GM18502 (cell line): ENCODE measurements around the gene SORBS1.

ENCODE experiments used
- ATAC-seq: cut with Tn5 transposase; IDR thresholded peaks from one replicate; pipeline ENCODE4 v1.9.1; 2021; ENCODE audit warnings: mild to moderate bottlenecking; ENCODE audit not compliant: unreplicated experiment, poor library complexity

Gene SORBS1

DNA sequence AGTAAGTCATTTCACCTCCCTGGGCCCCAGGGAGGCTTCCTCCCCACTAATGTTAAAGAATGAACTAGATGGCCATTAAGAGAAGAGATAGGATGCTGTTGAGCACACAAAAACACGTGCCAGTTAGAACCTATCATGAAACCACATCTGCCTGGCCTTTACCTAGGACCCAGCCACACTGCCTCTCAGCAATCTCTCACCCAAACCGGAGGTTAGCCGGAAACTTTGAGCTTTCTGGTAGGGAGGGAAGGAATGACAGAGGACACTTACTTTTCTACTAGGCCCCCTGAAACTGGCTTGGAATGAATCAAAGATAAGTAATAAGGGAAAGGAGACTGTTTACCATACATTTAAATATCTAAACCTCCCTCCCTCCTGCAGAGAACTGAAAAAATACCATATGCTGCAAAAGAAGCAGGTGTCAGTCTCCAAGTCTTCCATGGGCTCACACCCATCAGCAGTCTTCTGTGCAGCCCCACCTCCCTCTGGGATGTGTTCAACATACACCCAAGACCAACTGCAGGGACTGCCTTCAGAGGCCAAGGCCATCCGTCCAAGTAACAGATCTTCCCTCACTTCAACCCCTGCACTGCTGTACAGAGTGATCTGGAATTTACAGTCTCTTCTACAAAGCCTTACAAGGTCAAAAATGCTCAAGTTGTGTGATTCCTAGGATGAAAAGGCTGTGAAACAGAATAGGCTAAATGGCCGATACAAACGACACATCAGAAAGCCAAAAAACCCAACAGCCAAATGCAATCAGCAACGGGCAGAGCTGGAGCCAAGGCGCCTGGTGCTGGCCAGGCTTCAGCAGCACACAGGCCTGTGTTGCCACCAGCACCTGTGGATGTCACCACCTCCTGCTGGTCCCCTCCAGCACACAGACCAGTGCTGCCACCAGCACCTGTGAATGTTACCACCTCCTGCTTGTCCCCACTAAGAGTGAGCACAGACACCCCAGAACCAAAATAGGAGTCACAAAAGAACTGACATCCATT is 42.4 kb downstream of the SORBS1 start:
- no peak for ATAC-seq

DNA sequence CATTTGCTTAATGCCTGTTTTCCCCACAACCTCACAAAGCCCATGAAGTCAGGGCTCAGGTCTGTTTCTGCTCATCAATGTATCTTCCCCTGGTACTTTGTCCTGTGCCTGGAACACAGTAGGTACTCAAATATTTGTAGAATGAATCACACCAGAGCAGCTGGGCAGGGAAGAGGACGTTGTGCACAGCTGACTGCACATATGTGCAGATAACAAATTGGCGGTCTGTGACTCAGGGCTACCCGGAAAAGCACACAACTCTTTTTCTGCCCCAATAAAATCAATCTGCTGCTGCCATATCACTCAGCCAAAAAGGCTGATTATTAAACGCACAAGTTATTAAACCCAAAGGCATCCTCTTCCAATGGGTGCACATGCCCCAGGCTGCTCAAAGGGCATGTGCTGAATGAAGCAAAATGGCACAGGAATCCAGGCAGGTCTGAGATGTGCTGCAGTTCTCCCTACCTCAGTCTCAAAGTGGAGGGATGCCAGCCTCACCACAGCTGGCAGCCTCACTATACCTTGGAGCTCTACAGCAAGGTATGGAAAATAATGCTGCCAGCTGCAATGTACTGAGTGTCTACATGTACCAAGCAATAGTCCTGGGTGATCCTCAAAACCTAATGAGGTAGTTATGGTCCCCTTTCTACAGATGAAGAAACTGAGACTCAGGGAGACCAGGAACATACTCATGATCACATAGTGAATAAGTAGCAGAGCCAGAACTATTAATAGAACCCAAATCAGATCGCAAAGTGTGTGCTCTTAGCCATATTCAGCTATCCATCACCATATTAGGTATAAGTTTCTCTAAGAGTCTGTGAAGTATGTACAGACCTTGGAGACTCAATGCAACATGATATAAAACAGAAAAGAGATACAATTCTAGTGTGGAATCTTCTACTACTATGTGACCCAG is 43.4 kb downstream of the SORBS1 start:
- no peak for ATAC-seq

DNA sequence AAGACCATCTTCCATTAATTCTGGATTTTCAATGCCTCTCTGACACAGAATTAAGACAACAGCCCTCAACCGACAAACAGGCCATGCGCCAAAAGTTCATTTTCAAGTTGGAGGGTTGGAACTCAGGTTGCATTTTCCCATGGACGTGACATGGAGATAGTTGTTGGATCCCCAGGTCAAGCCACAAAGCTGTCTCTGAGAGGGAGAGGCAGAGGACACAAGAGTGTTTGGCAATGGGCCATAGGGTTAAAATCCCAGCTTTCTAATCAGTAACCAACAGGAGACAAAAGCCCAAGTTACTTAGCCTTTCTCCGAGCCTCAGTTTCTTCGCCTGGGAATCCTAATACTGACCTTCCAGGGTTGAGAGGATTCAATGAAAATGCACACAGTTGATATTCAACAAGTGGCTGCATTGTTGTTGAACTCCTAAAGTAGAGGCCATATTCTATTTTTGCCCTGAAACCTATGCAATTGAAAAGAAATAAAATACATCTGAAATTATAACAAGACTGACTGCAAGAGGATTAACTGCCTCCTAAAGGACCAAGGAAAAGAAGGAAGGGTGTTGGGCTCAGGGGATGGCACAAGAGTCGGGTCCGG is 44.3 kb downstream of the SORBS1 start:
- ATAC-seq: no peak

DNA sequence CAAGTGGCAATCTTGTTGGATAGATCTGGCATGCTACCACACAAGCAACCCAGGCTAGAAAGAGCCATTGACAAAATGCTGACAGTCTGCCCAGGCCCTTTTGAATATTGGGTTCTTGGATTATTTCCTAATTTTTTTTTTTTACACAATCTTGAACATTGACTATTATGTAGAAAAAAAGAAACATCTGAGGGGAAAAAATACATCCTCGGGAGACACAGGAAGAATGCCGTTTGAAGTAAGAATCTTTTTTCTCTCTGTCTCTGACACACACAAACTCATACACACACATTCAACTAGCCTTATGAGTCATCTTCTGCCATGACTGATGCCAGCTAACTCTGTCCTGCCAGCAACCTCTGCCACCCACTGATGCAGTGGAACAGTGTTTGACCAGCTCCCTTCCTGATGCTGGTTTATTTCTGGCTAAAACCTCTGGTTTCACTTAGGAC is 47.2 kb downstream of the SORBS1 start:
- ATAC-seq: no peak

DNA sequence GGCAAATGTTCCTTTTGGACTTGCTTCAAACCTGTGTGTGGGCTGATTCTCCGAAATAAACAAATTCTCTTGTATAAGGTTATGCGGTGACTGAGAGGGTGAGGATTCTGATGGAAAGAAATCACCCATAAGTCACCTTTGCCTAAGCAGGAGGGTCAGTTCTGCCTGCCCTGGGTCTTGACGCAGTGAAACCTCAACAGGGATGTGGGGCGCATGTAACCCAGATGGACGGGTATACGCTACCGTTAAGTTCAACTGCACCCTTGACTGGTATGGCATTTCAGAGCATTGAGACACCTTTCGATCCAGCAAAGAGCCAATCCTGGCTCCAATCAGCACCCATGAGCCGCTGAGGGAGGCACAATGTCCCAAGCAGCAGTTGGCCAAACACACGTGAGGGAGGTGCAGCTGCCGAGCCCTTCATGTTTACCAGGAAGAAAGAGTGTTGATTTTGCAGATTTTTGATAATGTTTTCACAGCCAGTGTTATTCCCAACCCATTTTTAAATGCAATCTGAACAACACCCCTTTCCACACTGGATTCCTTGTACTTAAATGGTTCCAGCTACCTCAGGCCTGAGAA is 48.1 kb downstream of the SORBS1 start:
- ATAC-seq: no peak

DNA sequence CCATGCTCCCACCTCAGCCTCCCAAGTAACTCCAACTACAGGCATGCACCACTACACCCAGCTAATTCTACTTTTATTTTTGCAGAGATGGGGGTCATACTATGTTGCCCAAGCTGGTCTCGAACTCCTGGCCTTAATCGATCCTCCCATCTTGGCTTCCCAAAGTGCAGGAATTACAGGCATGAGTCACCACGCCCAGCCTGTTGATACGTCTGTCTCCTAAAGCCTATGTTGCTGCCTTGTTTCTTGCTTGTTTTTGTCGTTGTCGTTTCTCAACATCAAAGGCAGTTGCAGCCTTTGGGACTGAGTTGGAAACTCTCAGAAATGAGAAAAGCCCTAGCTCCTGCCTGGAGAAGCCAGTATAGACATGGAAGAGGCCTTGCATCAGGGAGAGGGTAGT is 49.9 kb downstream of the SORBS1 start:
- no peak for ATAC-seq

DNA sequence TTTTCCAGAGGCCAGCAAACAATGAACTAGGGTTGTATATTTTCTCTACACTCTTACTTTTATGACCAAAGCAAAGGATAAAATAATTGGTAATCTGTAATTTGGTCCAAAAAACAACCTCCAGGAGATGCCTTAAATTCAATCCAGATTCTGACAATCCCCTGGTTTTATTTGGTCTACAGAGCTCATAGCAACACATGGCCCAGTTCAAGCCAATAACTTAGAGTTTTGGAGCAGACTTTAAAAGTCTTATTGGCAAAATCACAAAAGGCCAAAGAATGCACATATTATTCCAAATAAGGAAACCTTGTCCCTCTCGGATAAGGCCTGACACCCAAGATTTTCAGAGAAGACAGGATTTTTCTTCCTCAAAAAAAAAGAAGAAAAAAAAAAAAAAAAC is 51.9 kb downstream of the SORBS1 start:
- ATAC-seq: no peak

DNA sequence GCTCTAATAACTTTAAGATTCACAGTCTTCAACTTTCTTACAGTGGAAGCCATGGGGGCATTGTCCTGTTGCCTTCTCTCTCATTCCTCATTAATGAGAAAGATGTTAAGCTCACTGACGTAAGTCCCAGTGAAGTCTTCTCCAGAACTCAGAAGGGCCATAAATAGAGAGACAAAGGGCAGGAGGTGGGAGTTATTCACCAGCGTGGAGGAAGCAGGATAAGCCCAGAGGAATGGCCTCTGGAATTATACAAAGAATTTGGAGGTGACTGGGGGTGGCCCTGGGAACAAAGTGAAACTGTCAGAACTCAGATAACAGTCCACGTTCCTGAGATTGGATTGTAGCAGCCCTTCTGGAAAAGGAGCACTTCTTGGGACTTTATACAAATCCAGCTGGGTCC is 52.4 kb downstream of the SORBS1 start:
- no peak for ATAC-seq

DNA sequence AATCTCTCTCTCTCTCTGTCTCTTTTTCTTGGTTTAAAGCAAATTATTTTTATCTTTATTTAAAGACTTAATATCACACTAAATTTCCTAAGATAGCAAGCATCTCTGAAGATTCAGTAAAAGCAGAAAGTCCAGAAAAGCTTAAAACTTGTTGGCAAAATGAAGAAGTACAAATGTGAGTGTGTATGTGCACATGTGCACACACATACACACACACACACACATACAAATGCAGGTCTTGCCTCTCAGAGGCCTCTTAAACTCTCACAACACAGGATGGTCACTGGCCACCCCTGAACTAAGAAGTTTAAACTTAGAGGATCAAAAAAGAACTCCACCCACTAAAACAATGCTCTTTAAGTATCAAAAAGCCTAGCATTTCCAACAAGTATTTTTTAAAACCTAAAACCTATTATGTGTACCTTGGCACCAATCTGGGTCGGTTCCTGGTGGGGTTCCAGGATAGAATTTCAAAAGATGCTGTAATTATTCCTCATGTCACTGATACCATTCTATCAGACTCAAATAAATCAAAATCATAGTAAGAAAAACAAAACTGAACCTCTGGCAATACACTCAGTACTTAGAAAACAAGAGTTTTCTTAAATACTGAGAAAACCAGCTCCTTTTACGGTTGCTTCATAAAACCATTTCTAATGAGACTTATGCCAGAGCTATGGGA is 55.0 kb downstream of the SORBS1 start:
- ATAC-seq: no peak

DNA sequence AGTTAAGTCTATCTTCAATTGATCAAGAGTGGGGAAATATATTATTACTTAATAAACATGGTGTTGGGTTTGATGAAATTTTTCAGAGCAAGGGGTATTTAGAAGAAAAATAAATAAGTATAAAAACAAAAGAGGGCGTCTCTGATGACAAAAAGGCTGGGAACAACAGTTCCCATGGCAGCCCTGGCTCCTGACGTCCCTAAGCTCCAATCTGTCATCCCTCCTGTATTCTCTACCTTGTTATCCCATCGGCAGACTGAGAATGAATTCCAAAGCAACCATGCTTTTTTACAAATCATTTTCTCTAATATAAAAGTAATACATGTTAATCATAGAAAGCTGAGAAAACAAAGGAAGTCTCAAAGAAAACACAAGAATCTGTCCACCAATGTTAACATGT is 55.5 kb downstream of the SORBS1 start:
- no peak for ATAC-seq

DNA sequence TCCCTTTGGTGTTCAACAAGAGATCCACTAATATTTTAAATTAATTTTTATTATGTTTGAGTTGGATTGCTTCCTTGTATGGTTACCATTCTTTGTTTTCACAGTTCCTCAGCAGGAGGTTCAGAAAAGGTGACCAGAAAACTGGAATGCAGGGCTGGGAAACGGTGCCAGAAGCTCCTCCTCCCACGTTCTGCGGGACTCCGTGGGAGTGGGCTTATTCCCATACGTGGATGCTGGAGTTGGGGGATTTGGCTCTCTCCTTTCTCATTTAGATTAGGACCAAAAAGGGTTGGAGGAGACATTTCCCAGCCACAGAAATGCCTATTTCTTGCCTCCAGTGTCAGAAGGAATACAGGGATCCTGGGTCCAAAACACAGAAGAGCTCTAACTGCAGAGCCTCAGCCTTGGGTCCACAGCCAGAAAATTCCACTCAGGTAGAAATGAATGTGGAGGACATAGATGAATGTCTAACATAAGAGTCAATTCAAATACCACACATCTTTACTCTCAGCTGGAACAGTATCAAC is 56.0 kb downstream of the SORBS1 start:
- ATAC-seq: no peak

DNA sequence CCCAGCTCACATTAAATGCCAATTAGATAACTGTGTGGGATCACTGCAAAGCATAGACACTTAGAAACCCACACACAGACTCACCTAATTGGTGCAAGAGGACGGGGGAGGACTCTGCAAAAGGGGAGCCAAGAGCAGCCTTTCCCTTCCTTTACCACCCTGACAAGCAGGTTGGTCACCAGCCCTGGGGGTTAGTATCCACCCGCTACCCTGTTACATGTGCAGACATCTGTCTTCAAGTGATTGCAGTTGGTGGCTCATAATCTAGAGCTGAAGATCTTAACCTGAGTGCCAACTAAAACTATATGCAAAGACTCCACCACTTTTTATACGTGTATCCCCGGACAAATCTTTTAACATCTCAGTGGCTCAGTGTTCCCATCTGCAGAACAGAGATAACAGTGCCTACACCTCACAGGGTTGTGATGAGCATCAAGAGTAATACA is 56.9 kb downstream of the SORBS1 start:
- ATAC-seq: no peak

DNA sequence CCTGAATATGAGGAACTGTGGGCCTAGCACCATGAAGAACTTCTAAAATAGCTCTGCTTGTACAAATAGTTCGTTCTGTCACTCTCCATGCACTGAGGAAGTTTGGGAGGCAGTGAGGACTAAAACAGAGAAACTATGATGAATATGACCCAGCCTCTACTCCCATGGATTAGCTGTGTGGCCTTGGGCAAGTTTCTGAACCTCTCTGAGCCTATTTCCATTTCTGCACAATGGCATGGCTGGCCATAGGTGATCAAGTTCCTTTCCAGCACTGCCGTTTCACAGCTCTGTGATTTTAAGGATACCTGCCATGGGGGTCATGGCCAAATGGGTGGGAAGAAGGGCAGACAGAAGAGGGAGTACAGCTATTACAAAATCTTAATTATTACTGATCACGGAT is 57.6 kb downstream of the SORBS1 start:
- ATAC-seq: no peak

DNA sequence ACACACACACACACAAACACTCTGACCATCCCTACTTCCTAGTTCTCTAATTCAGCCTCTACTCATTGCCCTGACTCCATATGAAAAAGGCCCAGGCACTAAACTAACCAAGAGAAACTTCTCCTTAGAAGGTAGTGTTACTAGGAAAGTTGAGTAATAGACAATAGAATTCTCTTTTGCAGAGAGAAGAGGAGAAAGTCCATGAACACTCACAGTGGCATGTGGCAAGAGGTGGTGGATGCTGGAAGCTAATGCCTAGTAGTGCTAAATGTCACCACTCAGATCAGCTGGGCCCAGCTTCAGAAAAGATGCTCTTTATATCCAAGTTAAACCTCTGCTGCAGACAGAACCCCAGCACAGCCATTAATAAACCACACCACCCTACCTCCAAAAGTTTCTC is 58.2 kb downstream of the SORBS1 start:
- no peak for ATAC-seq

DNA sequence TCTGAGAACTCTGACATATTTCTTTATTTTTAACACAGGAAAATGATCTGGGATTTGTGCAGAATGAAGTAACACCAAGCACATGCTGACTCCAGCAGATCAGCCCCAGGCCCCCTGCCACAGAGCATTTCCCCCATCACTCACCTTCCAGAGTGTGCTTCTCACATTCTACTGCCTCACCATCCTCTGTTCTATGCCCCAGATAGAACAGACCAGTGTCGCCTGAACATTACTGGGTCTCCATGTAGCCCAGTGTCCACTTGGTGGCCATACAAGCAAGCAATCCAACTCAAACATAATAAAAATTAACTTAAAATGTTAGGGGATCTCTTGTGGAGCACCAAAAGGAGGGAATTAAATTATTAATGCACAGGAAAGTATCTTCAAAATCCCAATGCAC is 58.8 kb downstream of the SORBS1 start:
- no peak for ATAC-seq

DNA sequence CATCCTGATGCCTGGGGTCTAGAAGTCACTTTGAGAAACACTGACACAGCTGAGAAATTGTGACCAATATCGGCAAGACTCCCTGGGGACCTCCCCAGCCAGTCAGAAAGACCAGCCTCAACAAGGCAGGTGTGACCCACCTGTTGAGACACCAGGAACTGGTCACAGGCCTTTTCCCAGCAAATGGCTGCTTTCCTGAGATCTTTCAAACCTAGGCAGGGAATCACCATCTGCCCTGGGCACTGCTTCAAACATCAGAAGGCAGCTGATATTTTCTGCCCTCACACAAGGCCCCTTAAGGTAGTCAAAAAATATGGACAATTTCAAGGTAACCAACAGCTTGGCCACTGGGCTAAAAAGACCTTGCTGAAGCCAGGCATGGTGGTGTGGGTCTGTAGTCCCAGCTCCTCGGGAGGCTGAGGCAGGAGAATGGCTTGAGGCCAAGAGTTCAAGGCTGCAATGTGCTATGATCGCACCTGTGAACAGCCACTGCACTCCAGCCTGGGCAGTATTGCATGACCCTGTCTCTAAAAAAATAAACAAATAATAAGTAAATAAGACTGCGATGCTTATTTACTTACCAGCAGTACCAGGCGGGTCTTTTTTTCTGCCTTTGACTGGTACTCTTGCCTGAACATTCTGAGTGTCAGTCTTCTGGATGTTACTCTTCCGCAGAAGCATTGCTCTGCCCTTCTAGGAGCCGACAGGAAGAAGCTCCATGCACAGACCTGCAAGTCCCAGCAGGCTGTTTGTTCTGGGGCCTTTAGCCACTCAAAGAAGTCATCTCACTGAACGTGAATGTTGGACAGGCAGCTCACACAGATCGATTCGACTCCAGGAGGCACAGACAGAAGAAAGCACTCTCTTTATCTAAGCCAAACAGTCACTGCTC is 59.7 kb downstream of the SORBS1 start:
- ATAC-seq: no peak

DNA sequence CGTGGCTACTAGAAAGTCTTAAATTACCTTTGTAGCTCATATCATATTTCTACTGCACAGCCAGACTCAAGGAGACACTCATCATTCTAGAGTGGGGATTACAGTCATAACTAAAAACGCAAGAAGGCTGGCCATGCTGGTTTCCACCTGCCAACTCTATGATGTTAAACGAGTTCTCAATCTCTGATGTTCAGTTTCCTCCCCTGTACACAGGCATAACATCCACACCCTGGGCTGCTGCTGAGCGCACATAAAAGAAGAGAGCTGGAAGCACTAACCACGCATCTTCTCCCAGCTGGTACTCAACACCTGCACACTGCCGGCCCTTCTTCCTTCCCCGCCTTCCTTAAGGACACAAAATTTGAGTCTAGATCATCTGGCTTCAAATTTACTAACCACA is 60.5 kb downstream of the SORBS1 start:
- no peak for ATAC-seq

DNA sequence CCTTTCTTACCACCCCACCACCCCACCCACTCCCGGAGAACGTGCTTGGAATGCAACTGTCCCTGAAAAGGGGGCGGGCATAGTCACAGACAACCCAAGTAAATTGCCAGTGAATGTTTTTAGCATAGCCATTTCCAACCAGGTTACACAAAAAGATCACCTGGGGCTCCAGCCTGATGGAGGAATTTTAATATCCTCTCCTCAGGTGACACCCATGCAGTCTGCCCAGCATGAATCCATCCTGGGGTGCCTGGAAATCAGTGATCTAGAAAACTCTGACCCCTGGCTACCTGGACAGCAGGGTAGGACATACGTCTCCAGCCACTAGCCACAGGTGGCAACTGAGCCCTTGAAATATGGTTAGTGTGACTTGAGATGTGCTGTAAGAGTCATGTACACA is 61.1 kb downstream of the SORBS1 start:
- ATAC-seq: no peak
